Measurements from ENCODE around the gene SEC22A. TPM values are rescaled to one million over a fixed set of nuclear protein-coding genes. Genes with fewer than 3 reads are reported as not detected.

The SEC22A gene
- total and polyA plus RNA-seq, 2 of the 8 experiments (the other 6 are each of a cell fraction or from before 2014, with no cell fraction given) = 10.6 to 17.1 TPM

GRCh38 chr3:123167686-123168085, 34.1 kb upstream of the SEC22A start:
- ChIA-PET CTCF (ENCODE audit: partially characterized antibody) (interaction anchor here (1.2 kb wide), 1 partner anchor 26 kb away, joined by 3 read pairs; no protein-coding TSS in a partner anchor), POLR2A (ENCODE audit: partially characterized antibody) (no interaction called here)
- no peak overlapping the region for H3K23ac ChIP-seq (ENCODE audit: insufficient read length)
- H3K18ac ChIP-seq (ENCODE audit: extremely low read depth, low read length) = no peak overlapping the region
- H3K4me3 ChIP-seq (ENCODE audit: extremely low read depth in 1 of 4, insufficient read depth in 2 of 4, low read depth in 3 of 4, low read length in 4 of 4) = no peak overlapping the region
- FAIRE-seq (no peak), DNase-seq (ENCODE audit: low read depth in 1 of 2, low spot score in 2 of 2) (no peak)
- H3K4me2 ChIP-seq (ENCODE audit: insufficient read depth in 1 of 2, low read depth in 2 of 2, low read length in 2 of 2) = no peak overlapping the region
- no peak overlapping the region for H4K8ac ChIP-seq (ENCODE audit: extremely low read depth, insufficient read depth, low read length)
- H2BK120ac ChIP-seq (replicated peaks; ENCODE audit: low read depth, low read length) = no peak overlapping the region
- H3K4ac ChIP-seq (replicated peaks; ENCODE audit: insufficient read length, low read depth, low read length) = no peak overlapping the region
- no peaks in the 10 kb centered on the region for H3K27me3 ChIP-seq (replicated peaks in 1 of 4; ENCODE audit: control insufficient read depth in 3 of 4, extremely low read depth in 1 of 4, insufficient read depth in 3 of 4, low read length in 3 of 4)
- 95% methylated on average over 2 of the region's 2 CpGs; no CpG with 5 or more reads in 1 of the 2 experiments for WGBS, 2 experiments (ENCODE audit: extremely low coverage in 1 of 2, insufficient coverage in 1 of 2, insufficient read length in 1 of 2, insufficient replicate concordance in 2 of 2, low coverage in 1 of 2, low lambda C conversion rate in 2 of 2, missing lambda C conversion rate in 1 of 2)
- H2BK20ac ChIP-seq (ENCODE audit: low read length) = no peak overlapping the region
- no peaks in the 10 kb centered on the region for H3K79me1 ChIP-seq (ENCODE audit: low read depth, low read length)
- H3K56ac ChIP-seq (replicated peaks; ENCODE audit: insufficient read length, low read depth, low read length) = no peak overlapping the region
- H2BK15ac ChIP-seq (ENCODE audit: low read length) = no peak overlapping the region
- H3K27ac ChIP-seq (ENCODE audit: low read depth, low read length) = no peak overlapping the region
- H3K9me3 ChIP-seq (ENCODE audit: insufficient read depth in 2 of 2, low read depth in 1 of 2, low read length in 1 of 2) = 0 out of 4 replicates have a peak, but pooled peaks cover 0 to 2% of the 10 kb centered on the region in 2 experiments
- H2BK5ac ChIP-seq (ENCODE audit: low read depth, low read length) = no peak overlapping the region
- H4K91ac ChIP-seq (replicated peaks; ENCODE audit: insufficient read length, low read length) = no peak overlapping the region
- peaks cover 0 to 14% (median 10%) of the 10 kb centered on the region in 4 experiments; a peak in 4 of 8 replicates for H3K36me3 ChIP-seq (ENCODE audit: control insufficient read depth in 2 of 4, insufficient read depth in 4 of 4, low read length in 3 of 4)
- no peaks in the 10 kb centered on the region for H3K4me1 ChIP-seq (replicated peaks in 1 of 4; ENCODE audit: control insufficient read depth in 3 of 4, insufficient read depth in 4 of 4, low read length in 3 of 4)
- H3K9ac ChIP-seq (replicated peaks in 1 of 4; ENCODE audit: extremely low read depth in 1 of 4, low read depth in 3 of 4, low read length in 3 of 4) = no peak overlapping the region
- H2BK12ac ChIP-seq (ENCODE audit: low read depth, low read length) = no peak overlapping the region
- H3K79me2 ChIP-seq (ENCODE audit: control insufficient read depth in 1 of 2, insufficient read depth in 2 of 2, low read length in 2 of 2) = no peaks in the 10 kb centered on the region
- H3K23me2 ChIP-seq (ENCODE audit: low read depth, low read length) = no peaks in the 10 kb centered on the region
- no peaks in the 10 kb centered on the region for H4K20me1 ChIP-seq (replicated peaks in 1 of 2; ENCODE audit: control insufficient read depth in 1 of 2, insufficient read depth in 2 of 2, low read length in 2 of 2)
- no peak overlapping the region for H2AK5ac ChIP-seq (ENCODE audit: low read depth, low read length)
- TF ChIP-seq POU5F1 (IDR thresholded peaks at IDR 0.05; ENCODE audit: low read depth, low read length) (no peak), HDAC6 (IDR thresholded peaks at IDR 0.05; ENCODE audit: low read depth, low read length) (no peak), MAX (IDR thresholded peaks at IDR 0.05) (no peak), CEBPB (IDR thresholded peaks at IDR 0.05; ENCODE audit: low read depth, low read length) (no peak)
- H4K5ac ChIP-seq (ENCODE audit: insufficient read length, low read depth, low read length) = no peak overlapping the region
- H3K14ac ChIP-seq (ENCODE audit: insufficient read length) = no peak overlapping the region
- no peak overlapping the region for H2AFZ ChIP-seq (ENCODE audit: low read length)
